NCI-H446 (cell line): ENCODE measurements around the gene GRAMD4.

Source experiments
- DNase-seq, 2 experiments: peaks; one replicate each; lab custom pipeline; 2025; lab: John Stamatoyannopoulos, UW

GRAMD4 gene

DNA sequence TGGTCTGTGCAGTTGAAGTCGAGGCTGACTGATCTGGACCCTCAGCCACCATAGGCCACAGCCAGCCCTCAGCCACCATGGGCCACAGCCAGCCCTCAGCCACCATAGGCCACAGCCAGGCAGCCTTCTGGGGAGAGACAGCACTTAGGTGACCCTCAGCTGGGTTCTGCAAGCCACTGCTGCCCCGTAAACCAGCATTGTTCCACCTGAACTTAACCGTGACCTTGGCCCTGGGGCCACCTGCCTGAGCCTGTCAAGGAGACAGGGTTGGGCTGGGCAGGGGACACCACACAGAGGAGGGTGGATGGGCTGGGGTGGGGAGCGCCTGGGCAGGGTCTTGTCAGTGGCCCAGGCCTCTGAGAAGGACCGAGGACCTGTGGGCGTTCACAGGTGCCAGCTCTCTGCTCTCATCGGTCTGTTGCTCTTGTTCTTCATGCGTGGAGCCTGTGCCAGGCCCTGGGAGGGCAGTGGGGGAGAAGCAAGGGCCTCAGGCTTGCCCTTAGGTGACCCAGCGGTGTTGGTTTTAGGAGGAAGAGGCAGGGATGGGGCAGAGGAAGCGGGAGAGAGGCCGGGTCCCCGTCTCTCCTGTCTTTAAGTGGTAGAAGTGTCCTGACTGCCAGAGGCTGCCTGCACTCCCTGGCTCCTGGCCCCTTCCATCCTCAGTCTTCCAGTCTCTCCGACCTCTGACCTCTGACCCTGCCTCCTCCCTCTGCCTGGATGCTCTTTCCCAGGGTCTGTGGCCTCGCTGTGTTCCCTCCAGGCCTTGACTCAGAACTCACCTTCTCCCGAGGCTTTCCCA lies 36.9 kb downstream of the GRAMD4 start:
- DNase-seq = no peak

DNA sequence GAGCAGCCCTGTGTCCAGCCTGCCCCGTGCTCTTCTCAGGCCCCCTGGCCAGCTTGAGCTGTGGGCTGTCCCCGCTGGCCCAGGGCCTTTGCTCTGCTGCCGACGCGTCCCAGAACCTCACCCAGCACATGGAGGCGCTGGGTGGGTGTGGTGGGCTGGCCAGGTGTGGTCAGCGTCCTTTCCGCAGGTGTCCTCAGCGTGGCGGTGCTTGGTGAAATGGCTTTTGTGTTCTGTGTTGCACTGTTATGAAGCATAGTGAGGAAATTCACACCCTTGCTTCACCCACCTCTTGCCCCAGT lies 37.4 kb downstream of the GRAMD4 start:
- no peak for DNase-seq

DNA sequence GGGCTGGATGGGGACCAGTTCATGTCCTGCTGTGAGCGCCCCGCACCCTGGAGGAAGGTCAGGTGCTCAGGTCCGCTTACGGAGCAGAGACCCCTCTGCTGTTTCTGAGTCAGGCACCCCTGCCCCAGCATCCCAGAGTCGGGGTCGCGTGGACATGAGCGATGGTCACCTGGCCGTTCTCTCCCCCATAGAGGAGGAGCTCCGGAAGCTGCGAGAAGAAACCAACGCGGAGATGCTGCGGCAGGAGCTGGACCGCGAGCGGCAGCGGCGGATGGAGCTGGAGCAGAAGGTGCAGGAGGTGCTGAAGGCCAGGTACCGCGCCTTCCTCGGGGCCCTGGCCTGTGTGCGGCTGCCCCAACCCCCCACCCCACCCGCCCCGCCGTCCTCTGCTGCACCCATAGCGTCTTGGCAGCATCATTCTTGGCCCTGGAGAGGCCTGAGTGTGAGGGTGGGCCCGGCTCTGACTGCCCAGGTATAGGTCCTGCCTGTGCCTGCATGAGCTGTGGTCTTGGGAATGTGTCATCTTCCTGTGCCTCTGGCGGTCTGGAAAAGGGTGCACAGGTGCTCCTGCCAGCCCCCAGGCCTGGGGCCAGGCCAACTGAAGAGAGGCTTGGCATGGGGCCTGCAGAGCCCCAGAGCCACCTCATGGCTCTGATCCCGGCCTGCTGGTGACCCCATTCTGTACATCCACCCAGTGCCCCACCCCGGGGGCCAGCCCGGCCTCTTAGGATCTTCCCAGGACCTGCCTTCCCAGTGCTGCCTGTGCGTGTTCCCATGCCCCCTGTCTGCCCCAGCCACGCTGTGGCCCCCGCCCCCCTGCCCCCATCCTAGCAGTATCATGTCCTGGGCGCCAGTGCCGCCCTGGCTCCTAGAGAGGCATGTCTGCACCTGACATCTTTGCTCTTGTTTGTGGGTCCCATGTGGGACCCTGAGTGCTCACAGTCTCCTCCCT lies 38.1 kb downstream of the GRAMD4 start:
- DNase-seq = no peak

DNA sequence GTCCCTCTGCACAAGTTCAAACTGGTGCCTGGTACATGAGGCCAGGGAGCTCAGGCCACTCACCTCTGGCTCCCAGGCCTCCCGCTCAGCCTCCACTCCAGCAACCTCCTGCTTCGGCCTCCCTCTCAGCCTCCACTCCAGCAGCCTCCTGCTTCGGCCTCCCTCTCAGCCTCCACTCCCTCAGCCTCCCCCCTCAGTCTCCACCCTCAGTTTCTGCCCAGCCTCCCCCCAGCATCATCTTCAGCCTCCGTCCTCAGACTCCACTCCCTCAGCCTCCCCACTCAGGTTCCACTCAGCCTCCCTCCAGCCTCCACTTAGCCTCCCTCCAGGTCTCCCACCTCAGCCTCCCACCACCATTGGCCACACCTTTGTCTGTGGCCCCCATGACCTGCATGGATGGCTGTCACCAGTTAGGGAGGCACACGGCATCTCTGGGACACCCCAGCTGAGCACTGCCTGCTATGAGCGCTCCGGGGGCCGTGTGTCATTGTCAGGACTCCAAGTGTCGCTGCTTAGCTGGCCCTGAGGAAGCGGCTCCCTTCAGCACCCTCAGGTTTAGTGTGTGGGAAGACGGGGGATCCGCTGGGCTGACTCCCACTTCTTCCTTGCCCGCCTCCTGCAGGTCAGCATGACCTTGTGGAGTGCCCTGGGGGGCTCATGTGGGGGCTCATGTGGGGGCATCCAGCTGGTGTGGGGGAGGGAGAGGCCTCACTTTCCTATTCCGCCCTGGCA lies 39.0 kb downstream of the GRAMD4 start:
- no peak for DNase-seq

DNA sequence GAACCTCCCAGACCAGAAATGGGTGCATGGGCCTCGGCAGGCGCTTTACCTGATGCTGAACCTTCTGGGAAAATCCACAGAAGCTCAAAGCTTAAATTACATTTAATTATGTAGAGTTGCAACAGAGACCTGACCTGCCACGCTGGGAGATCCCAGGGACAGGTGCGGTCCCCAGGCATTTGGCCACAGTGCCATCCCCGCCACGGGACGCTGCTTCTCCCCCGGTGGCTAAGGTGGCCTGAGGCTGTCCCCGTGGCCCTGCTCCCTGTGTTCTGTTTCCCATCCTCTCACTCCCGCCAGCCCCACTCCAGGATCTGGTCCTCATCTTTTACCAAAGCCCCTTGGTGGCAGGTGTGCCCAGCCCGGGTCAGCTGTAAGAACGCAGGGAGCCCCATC lies 39.6 kb downstream of the GRAMD4 start:
- no peak for DNase-seq

DNA sequence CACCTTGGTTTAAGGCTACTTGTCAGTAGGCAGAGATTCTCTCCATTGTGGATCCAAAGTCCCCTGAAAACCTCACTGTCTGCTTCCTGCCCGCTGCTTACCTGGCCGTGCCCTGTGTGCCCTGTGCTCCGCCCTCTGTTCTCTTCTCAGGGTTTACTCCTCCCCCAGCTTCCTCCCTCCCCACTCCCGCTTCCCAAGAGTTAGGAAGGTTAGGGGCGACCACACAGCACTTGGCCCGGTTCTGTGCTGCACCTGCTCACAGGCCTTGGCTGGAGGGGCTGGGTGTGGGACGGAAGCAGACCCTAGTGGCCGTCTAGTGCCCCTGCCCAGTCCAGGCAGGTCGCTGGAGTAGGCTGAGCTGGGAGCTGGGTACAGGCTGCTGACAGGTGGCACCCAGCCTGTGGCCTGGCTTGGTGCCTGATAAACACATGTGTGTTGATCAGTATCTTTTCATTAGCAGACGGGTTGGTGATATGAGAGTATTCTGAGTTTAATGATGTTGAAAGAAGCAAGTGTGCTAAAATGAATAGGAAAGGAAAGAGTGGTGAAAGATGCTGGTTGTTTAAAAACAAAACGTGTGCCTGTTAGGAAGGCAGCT lies 40.5 kb downstream of the GRAMD4 start:
- peak; percentile 28 to 46 for DNase-seq

DNA sequence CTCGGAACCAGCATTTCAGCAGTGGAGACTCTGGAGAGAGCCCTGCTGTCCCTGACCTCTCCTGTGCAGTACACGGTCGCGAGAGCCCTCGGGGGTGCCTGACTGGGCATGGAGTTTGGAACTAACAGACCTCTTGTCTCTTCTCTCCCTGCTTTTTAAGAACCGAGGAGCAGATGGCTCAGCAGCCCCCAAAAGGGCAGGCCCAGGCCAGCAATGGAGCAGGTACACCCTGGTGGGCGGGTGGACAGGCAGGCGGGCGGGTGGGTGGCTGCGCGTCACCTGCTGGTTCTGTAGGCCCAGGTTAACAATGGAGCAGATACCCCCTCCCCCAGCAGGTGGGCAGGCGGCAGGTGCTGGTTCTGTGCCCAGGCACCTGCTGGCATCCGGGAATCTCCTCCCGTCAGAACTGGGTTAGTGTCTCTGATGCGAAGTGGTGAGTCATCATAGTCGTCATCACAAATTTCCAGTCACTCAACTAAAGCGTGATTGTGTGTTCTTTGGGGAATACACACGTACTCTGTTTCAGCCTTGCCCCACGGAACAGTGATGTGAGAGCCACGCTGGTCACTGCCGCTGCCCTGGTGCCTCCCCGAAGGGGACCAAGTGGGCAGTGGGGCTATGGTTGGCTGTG lies 41.1 kb downstream of the GRAMD4 start:
- peak; percentile 19 to 51 for DNase-seq

DNA sequence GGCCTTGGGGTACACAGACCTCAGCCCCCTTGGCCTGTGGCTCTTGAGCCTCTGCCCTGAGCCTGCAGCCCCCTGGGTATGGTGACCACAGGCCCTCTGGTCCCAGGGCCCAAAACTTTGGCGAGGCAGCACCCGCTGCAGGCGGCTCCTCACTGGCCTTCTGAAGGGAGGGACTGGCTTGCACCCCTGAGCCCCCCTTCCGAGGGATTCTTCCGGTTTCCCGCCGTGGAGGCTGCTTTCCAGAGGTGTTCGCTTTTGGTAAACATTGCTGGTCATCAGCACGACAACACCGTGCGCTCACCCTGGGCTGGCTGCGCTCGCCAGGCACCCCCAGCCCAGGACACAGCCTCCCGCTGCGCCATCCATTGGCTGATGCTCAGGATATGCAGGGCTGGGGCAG lies 42.0 kb downstream of the GRAMD4 start:
- no peak for DNase-seq

DNA sequence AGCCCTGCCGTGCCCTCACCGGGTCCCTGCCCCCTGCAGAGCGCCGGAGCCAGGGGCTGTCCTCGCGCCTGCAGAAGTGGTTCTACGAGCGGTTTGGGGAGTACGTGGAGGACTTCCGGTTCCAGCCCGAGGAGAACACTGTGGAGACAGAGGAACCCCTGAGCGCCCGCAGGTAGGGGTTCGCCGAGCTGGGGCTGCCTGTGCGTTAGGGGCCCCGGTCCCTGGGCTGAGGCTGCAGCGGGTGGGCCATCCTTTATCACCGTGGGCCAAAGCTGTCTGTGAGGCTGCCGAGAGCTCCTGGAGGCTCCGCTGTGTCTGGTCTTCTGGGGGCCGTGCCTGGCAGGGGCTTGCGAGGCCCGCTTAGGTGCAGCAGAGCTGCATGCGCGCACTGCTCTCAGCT lies 42.8 kb downstream of the GRAMD4 start:
- no peak for DNase-seq

DNA sequence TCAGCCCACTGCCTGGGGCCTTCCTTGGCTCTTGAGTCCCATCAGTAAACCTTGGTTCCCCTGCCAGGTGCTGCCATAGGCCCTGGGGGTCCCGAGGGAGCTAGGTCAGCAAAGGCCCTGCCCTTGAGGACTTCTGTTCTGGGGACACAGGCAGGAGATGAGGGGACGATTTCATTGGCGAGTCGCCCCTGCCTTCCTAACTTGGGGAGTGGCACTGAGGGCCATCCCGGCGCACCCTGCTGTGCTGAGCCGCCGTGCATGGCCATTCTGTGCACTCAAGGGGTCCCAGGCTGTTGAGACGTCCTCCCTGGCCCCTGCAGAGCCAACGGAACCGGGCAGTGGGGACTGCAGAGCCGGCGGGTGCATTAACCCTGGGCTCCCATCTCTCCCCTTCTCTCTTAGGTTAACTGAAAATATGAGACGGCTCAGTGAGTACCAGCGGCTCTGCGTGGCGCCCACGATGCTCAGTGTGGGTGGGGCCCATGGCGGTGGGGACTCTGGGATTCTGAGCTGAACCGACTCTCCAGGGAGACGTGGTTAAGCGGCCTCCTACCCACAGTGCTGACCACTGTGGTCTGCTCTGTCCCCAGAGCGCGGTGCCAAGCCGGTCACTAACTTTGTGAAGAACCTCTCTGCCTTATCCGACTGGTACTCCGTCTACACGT lies 43.4 kb downstream of the GRAMD4 start:
- no peak for DNase-seq

DNA sequence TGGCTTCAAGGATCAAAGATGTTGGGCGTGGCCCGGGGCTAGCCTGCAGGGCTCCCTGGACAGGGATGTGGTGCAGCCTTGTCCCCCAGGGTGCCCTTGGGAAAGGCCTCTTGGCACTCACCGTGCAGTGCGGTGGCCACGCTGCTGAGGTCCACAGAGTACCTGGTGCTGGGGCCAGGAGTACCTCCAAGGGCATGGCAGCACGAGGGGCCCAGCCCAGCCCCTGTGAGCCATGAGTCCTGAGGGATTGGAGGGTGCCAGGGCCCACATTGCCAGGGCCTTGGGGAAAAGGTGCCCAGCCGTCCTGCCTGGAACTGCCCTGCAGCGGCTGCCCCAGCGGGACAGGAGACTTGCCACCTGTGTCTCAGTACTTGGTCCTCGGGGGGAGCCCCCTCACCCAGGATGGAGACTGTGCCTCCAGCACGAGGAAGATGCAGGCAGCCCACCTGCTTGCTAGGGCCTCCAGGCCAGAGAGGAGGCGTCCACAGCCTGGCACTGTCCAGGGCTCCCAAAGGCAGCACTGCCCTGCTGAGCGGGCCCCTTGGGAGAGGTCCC lies 44.2 kb downstream of the GRAMD4 start:
- DNase-seq = no peak

DNA sequence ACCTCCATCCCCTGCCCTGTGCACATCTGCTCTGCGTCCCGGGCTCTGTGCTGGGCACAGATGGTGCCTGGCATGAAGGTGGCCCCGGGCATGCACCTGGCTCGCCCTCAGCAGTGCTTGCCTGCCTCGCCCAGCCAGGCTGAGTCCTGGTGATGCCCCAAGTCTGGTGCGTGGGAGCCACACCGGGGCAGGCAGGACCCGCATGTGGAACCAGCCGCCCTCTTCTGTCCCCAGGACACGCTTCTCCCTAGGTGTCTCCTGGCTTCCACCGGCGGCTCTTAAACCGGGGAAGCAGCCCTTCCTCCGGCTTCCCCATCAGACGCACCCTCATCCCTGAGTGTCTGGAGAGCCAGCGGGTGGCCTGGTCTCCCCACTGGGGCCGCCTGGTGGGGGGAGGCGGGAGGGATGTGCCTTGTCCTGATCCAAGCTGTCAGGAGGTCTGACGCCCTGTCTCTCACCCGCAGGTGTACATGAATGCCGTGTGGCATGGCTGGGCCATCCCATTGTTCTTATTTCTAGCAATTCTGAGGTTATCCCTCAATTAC lies 45.0 kb downstream of the GRAMD4 start:
- DNase-seq = no peak

DNA sequence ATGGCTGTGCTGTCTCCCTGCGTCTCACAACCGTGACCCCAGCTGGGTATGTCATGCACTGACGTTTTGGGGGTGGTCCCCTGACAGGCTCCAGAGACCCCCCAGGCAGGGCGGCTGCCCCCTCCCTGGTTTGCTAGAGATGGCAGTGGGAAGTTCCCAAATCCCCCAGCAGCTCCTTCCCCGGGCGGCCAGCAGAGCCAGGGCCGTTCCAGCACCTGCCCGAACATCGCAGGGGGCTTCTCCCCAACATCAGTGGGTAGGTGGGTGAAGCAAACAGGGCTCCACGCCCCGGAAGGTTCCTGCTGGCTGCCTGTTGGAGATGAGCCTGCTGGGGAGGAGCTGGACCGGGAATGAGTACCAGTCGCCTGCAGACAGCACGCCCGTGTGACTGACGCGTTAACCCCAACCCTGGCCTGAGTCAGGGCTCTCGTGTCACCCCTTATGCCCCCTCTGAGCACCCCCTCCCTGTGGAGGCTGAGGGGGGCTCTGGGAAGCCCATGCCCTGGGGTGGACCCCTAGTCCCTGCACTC lies 45.6 kb downstream of the GRAMD4 start:
- DNase-seq = no peak

DNA sequence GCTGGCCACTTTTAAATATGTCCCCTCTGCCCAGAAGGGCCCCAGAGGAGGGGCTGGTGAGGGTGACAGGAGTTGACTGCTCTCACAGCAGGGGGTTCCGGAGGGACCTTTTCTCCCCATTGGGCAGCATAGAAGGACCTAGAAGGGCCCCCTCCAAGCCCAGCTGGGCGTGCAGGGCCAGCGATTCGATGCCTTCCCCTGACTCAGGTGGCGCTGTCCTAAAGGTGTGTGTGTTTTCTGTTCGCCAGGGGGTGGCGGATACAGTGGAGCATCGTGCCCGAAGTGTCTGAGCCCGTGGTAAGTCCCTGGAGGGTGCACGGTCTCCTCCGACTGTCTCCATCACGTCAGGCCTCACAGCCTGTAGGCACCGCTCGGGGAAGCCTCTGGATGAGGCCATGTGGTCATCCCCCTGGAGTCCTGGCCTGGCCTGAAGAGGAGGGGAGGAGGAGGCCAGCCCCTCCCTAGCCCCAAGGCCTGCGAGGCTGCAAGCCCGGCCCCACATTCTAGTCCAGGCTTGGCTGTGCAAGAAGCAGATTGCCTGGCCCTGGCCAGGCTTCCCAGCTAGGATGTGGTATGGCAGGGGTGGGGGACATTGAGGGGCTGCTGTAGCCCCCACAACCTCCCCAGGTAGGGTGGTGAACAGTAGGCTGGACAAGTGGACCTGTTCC lies 46.5 kb downstream of the GRAMD4 start:
- no peak for DNase-seq

DNA sequence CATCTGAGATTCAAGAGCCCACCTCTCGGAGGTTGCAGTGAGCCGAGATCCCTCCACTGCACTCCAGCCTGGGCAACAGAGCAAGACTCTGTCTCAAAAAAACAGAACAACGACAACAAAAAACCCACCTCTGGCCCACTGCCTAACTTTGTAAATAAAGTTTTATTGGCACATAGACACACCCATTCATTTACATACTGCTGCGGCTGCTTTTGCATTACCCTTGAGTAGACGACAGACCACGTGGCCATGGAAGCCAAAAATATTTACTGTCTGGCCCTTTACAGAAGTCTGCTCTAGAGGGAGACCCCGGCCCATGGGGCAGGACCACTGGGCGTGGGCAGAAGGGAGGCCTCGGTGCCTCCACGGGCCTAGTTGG lies 47.0 kb downstream of the GRAMD4 start:
- DNase-seq = no peak

DNA sequence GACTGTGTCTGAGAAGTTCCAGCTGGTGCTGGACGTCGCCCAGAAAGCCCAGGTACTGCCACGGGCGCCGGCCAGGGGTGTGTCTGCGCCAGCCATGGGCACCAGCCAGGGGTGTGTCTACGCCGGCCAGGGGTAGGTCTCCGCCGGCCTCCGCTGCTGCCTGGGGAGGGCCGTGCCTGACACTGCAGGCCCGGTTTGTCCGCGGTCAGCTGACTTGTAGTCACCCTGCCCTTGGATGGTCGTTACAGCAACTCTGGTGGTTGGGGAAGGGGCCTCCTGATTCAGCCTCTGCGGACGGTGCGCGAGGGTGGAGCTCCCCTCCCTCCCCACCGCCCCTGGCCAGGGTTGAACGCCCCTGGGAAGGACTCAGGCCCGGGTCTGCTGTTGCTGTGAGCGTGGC lies 47.9 kb downstream of the GRAMD4 start:
- no peak for DNase-seq

DNA sequence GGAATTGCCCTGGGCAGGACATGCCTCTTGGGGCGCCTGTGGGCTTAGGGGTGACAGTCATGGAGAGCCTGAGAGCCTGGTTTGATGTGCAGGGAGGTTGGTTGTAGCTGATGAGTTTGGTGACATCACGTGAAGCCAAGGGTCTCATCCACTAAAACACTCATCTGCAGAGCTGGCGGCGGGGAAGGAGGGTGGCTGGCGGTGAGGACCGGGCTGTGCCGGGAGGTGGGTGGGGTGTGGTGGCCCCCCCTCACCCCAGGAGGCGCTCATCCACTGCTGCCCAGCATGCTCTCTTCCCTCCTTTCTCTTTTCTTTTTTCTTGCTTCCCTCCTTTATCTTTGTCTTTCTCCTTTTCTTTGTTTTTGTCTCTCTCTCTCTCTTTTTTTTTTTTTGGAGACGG lies 49.0 kb downstream of the GRAMD4 start:
- no peak for DNase-seq

DNA sequence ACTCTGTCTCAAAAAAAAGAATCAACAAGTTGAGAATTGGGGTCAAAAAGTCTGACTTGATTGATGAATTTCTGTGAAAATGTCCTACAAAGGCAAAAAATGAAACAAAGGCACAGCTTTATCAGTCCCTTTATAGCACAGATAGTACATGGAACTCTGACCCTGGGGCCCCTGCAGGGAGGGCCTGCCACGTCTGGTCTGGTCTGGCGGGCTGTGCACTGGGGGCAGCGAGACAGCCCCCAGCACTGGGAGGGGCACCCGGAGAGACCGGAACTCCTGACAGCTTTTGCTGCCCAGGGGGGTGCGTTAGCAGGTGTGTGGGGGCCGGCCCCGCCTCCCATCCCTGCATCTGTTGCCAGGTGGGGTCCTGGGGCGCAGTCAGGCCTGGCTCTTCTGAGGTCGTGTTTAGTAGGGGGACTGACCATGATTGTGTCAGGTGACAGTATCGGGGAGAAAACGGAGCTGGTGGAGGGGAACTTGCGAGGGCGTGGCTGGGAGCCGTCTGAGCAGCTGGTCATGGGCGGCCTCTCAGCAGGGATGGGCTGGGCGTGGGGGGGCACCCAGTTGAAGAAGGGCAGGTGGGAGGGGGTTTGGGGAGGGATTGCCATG lies 51.7 kb downstream of the GRAMD4 start:
- no peak for DNase-seq

DNA sequence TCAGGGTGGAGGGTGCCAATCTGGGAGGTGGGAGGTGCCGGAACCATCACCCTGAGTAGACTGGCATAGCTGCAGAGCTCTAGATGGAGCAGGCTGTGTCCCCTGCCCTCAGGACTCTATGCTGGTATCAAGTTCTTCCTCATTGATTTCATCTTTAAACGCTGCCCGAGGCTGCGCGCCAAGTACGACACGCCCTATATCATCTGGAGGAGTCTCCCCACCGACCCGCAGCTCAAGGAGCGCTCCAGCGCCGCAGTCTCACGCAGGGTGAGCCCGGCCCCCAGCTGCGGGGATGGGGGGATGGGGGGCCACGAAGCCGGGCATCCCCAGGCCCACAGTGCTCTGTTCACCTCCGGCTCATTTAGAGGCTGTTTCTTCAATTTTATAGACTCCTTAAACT lies 52.5 kb downstream of the GRAMD4 start:
- no peak for DNase-seq
